ENCODE measurements around the gene SRPK2.
"Not testable (repeated sequence)": the region's sequence is repeated elsewhere in the genome, so short reads cannot be mapped to it uniquely, and the experiment has no call there.

The SRPK2 gene

DNA sequence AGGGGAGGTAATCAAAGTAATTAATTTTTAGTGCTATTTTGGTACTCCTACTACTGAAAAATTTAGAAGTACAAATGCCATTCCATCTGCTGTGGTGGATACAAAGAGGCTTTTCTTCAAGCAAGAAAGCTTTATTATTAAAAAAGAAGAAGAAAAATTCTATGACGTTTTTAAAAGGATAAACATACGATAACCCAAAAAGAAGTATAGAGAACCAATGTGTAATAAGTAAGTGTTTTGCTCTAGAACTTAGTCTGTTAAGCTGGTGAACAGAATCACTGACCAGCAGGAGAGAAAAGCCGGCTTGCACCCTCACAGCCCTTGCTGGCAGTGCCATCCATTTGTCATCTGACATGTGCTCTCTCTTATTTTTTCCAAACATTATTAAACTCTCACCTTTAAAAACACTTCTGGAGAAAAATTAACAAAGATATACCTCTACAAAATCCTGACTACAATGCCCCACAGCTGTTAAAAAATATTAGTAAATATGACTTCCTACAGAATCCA is 81.5 kb downstream of the SRPK2 start:
- TF ChIP-seq, protein P1, sequence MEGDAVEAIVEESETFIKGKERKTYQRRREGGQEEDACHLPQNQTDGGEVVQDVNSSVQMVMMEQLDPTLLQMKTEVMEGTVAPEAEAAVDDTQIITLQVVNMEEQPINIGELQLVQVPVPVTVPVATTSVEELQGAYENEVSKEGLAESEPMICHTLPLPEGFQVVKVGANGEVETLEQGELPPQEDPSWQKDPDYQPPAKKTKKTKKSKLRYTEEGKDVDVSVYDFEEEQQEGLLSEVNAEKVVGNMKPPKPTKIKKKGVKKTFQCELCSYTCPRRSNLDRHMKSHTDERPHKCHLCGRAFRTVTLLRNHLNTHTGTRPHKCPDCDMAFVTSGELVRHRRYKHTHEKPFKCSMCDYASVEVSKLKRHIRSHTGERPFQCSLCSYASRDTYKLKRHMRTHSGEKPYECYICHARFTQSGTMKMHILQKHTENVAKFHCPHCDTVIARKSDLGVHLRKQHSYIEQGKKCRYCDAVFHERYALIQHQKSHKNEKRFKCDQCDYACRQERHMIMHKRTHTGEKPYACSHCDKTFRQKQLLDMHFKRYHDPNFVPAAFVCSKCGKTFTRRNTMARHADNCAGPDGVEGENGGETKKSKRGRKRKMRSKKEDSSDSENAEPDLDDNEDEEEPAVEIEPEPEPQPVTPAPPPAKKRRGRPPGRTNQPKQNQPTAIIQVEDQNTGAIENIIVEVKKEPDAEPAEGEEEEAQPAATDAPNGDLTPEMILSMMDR (conservative IDR thresholded peaks at IDR 0.05; ENCODE audit: control insufficient read depth, insufficient read depth, low read depth, low read length), result no peak
- DNase-seq (ENCODE audit: low read depth), result no peak
- H3K4me3 ChIP-seq (ENCODE audit: control insufficient read depth, low read depth, low read length), result no peak overlapping the region

DNA sequence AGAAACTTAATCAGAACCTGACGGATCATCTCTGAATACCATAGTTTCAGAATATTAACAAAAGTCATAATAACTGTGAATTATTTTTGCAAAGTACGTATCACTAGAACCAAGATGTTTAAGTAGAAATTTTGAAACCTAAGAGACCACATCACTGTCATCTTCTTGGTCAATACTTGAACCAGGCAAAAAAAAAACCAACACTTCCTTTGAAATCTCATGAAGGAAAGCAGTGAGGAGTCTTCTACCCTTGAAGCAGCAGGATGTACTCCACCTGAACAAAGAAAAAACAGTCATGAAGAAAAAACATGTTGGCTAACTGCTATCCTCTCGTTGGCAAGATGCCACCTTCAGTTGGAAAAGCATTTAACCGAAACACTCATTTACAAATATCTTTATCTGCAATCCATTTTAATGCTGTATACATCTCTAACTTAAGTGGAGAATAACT is 82.4 kb downstream of the SRPK2 start:
- no peak overlapping the region for H3K4me3 ChIP-seq (ENCODE audit: control insufficient read depth, low read depth, low read length)
- peak; percentile 4 for DNase-seq (ENCODE audit: low read depth)

DNA sequence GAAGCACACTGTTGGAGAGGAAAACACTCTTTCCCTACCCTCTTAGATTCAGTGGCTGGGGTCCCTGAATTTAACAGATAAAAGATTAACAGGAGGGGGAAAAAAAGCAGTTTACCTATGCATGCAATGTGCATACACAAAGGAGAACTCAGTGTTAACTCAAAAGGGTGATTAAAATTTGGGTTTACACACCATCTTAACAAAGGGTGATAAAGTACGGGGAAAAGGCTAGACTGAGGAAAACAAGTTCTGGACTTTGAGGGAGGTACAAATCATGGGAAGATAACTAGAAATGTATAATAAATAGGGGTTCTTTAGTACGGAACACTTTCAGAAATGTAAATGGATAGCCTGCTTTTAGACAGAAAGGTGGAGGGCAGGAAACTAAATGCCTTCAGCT is 83.1 kb downstream of the SRPK2 start:
- no peak for DNase-seq (ENCODE audit: low read depth)
- H3K4me3 ChIP-seq (ENCODE audit: control insufficient read depth, low read depth, low read length), result no peak overlapping the region
- TF ChIP-seq, protein P1 (conservative IDR thresholded peaks at IDR 0.05; ENCODE audit: control insufficient read depth, insufficient read depth, low read depth, low read length), result no peak

More for the DNA sequence above, 82.4 kb downstream of the SRPK2 start:
- TF ChIP-seq, protein P1 (conservative IDR thresholded peaks at IDR 0.05; ENCODE audit: control insufficient read depth, insufficient read depth, low read depth, low read length), result no peak

DNA sequence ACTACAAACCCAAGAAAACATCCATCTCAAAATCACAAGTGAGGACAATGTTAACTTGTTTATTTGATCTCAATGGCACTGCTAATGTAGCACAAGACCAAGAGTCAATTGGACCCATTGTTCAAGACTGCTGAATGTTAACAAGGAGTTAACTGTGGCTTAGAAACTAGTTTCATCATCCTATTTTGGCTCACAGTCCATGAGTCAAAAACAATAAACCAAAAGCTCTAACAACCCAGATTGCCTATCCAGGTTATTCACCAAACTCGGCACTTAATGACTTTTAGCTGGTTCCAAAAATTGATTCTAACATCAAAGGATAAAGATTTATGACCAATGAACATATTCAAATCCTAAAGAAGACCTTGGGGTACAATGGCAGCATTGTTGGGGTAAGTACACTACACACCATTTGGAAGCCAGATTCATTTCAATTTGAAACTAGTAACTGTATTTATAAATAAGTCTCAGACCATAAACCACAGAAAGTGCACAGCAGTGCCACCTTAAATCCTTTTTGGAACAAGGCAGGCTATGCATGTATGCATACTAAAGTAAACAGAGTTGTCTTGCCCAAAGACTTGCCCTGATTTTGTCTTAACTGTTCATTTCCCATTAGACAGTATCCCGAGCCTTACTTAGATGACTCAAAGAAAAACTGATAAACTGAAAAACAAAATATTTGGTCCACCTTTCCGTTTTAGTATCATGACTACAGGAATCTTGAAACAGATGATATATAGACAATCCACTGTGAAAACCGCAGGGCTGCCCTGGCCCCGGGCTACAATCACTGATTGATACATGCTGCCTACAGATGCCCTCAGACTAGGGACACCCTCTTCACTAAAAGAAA is 84.5 kb downstream of the SRPK2 start:
- H3K4me3 ChIP-seq (ENCODE audit: control insufficient read depth, low read depth, low read length), result no peak overlapping the region
- peak; percentile 73 for DNase-seq (ENCODE audit: low read depth)
- TF ChIP-seq, protein P1 (conservative IDR thresholded peaks at IDR 0.05; ENCODE audit: control insufficient read depth, insufficient read depth, low read depth, low read length), result no peak

DNA sequence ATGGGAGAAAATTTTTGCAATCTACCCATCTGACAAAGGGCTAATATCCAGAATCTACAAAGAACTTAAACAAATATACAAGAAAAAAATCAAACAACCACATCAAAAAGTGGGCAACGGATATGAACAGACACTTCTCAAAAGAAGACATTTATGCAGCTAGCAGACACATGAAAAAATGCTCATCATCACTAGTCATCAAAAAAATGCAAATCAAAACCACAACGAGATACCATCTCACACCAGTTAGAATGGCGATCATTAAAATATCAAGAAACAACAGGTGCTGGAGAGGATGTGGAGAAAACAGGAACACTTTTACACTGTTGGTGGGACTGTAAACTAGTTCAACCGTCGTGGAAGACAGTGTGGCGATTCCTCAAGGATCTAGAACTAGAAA is 88.1 kb downstream of the SRPK2 start:
- not testable (repeated sequence) for DNase-seq (ENCODE audit: low read depth); H3K4me3 ChIP-seq (ENCODE audit: control insufficient read depth, low read depth, low read length)

DNA sequence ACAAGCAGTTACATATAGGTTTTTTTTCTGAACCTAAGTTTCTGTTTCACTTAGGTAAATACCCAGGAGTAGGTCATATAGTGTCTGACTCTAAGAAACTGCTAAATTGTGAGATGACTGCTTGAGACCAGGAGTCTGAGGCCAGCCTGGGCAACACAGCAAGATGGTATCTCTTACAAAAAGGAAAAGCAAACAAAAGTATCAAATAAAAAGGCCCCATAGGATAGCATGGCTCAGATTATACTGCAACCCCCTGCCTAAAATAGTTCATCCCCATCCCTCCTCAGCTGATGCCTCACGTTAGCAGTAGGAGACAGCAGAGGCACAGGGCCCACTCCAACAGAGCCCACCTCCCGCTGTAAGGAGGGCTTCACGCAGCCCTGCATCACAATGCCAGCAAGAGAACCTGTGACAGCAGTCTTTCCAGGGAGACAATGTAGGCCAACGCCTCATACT is 90.3 kb downstream of the SRPK2 start:
- TF ChIP-seq, protein P1 (conservative IDR thresholded peaks at IDR 0.05; ENCODE audit: control insufficient read depth, insufficient read depth, low read depth, low read length), result no peak
- DNase-seq (ENCODE audit: low read depth), result no peak
- no peak overlapping the region for H3K4me3 ChIP-seq (ENCODE audit: control insufficient read depth, low read depth, low read length)

DNA sequence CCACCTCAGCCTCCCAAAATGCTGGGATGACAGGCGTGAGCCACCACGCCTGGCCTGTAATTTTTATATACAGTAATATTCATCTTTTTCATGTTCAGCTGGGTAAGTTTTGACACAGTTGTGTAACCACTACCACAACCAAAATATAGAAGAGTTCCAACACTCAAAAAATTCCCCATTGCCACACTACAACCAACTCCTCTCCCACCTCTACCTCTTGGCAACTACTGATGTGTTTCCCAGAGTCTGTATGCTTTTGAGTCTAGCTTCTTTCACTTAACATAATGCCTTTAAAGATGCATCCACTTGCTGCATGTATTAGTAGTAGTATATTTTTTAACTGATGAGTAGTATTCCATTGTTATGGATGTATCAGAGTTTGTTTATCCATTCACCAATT is 90.7 kb downstream of the SRPK2 start:
- no peak overlapping the region for H3K4me3 ChIP-seq (ENCODE audit: control insufficient read depth, low read depth, low read length)
- TF ChIP-seq, protein P1 (conservative IDR thresholded peaks at IDR 0.05; ENCODE audit: control insufficient read depth, insufficient read depth, low read depth, low read length), result no peak
- no peak for DNase-seq (ENCODE audit: low read depth)
